A549 (cell line): ENCODE data around the gene PRKAR2B. TPM values are rescaled to one million over a fixed set of nuclear protein-coding genes. Genes with fewer than 3 reads are reported as not detected.

Experiments
- ATAC-seq, 2 experiments: fragments of 200-7000 bp in 1 of 2; fragments of >200 bp in 1 of 2; cut with Nextera tagmentation in 1 of 2; cut with Tn5 transposase in 1 of 2; 3 replicates each; pipeline versions ENCODE4 v1.8.0 to v1.9.1; 2018 to 2020; ENCODE audit warnings: mild to moderate bottlenecking in 1 of 2, moderate library complexity in 1 of 2
- CTCF ChIA-PET: fragments of 300-600 bp; sonication (Branson Sonifier 250); formaldehyde crosslinking; extraction: SDS; loops from one replicate; lab custom pipeline; 2021; ENCODE audit warnings: antibody characterized with exemption, inconsistent platforms; lab: Yijun Ruan, JAX
- POLR2A ChIA-PET: fragments of 350-600 bp; formaldehyde crosslinking; extraction: SDS; loops from one replicate; lab custom pipeline; 2021; ENCODE audit warnings: antibody characterized with exemption, inconsistent platforms; lab: Yijun Ruan, JAX
- DNase-seq, 2 experiments: peaks; one replicate each; pipeline versions ENCODE4 v3.0.0 to v3.0.0-alpha.2; 2011 to 2016; ENCODE audit warnings: low read depth in 1 of 2, low spot score in 1 of 2
- FAIRE-seq: peaks from 2 replicates; lab custom pipeline; 2011; peaks lifted over from hg19 to GRCh38; lab: Jason Lieb, UNC
- H3K27ac ChIP-seq, 2 experiments: fragments of >200 bp; sonication (Bioruptor Twin); formaldehyde crosslinking; 3 replicates each; pipeline ENCODE4 v1.5.1; 2016 to 2017
- H3K4me1 ChIP-seq: fragments of >200 bp; sonication (Bioruptor Twin); formaldehyde crosslinking; 3 replicates; pipeline ENCODE4 v1.6.1; 2016
- H3K4me2 ChIP-seq: fragments of >200 bp; sonication (Bioruptor Twin); formaldehyde crosslinking; 3 replicates; pipeline ENCODE4 v1.6.1; 2016
- H3K4me3 ChIP-seq: fragments of >200 bp; sonication (Bioruptor Twin); formaldehyde crosslinking; 3 replicates; pipeline ENCODE4 v1.5.1; 2016
- H3K9me3 ChIP-seq: fragments of >200 bp; sonication (Bioruptor Twin); formaldehyde crosslinking; 3 replicates; pipeline ENCODE4 v1.6.1; 2016
- ATOH8 ChIP-seq: fragments of 250-450 bp; sonication (Bioruptor Pico); IDR thresholded peaks from 2 replicates; pipeline ENCODE4 v1.5.0; 2020; ENCODE audit warnings: low read depth, mild to moderate bottlenecking, moderate library complexity
- BCL3 ChIP-seq: fragments of >200 bp; sonication (Bioruptor Twin); formaldehyde crosslinking; IDR thresholded peaks from 3 replicates; pipeline ENCODE4 v1.6.1; 2016
- BHLHE40 ChIP-seq: IDR thresholded peaks from 2 replicates; pipeline ENCODE4 v1.6.1; 2012; ENCODE audit warnings: low read depth, low read length, inconsistent platforms
- CHD4 ChIP-seq: fragments of 200-600 bp; sonication (generic); IDR thresholded peaks from 2 replicates; pipeline ENCODE4 v1.6.1; 2016; ENCODE audit warnings: antibody characterized with exemption, mild to moderate bottlenecking, borderline replicate concordance
- EHF ChIP-seq: fragments of 250-450 bp; sonication (Bioruptor Pico); IDR thresholded peaks from 2 replicates; pipeline ENCODE4 v1.5.0; 2020; ENCODE audit warnings: mild to moderate bottlenecking
- EHMT2 ChIP-seq: fragments of 200-600 bp; sonication (generic); IDR thresholded peaks from 2 replicates; pipeline ENCODE4 v1.6.1; 2016; ENCODE audit warnings: antibody characterized with exemption, low read depth, mild to moderate bottlenecking, moderate library complexity
- ESRRA ChIP-seq: fragments of 150-350 bp; IDR thresholded peaks from 2 replicates; pipeline ENCODE4 v1.6.1; 2014; ENCODE audit warnings: mild to moderate bottlenecking, low read length, borderline replicate concordance
- FOXS1 ChIP-seq: fragments of 250-450 bp; sonication (Bioruptor Pico); IDR thresholded peaks from 2 replicates; pipeline ENCODE4 v1.5.0; 2020; ENCODE audit warnings: mild to moderate bottlenecking, moderate library complexity
- GATA3 ChIP-seq: IDR thresholded peaks from 2 replicates; pipeline ENCODE4 v1.6.1; 2012; ENCODE audit warnings: borderline replicate concordance
- HOXA7 ChIP-seq: fragments of 250-450 bp; sonication (Bioruptor Pico); IDR thresholded peaks from 2 replicates; pipeline ENCODE4 v1.5.0; 2020; ENCODE audit warnings: mild to moderate bottlenecking, moderate library complexity
- HOXB13 ChIP-seq: fragments of 250-450 bp; sonication (Bioruptor Pico); IDR thresholded peaks from 2 replicates; pipeline ENCODE4 v1.5.0; 2020; ENCODE audit warnings: low read depth, mild to moderate bottlenecking, moderate library complexity
- KDM1A ChIP-seq: fragments of 200-600 bp; sonication (generic); IDR thresholded peaks from 2 replicates; pipeline ENCODE4 v1.6.1; 2016; ENCODE audit warnings: low read depth, mild to moderate bottlenecking
- MAFK ChIP-seq: fragments of 450-650 bp; IDR thresholded peaks from 2 replicates; pipeline ENCODE4 v1.6.1; 2014; ENCODE audit not compliant: partially characterized antibody
- MAZ ChIP-seq: fragments of 150-350 bp; IDR thresholded peaks from 2 replicates; pipeline ENCODE4 v1.6.1; 2014; ENCODE audit warnings: antibody characterized with exemption, low read depth, low read length, borderline replicate concordance
- NFE2L2 ChIP-seq: fragments of 150-350 bp; conservative IDR thresholded peaks from 2 replicates; pipeline ENCODE4 v1.6.1; 2014; ENCODE audit warnings: low read length
- NPAS2 ChIP-seq: fragments of 250-450 bp; sonication (Bioruptor Pico); IDR thresholded peaks from 2 replicates; pipeline ENCODE4 v1.8.0; 2022; ENCODE audit warnings: mild to moderate bottlenecking, moderate library complexity, borderline replicate concordance
- NR3C1 ChIP-seq: fragments of >200 bp; sonication (Bioruptor Twin); formaldehyde crosslinking; IDR thresholded peaks from 3 replicates; pipeline ENCODE4 v1.6.1; 2017
- PHF8 ChIP-seq: fragments of 200-600 bp; sonication (generic); IDR thresholded peaks from 2 replicates; pipeline ENCODE4 v1.6.1; 2016; ENCODE audit warnings: low read depth, mild to moderate bottlenecking, antibody characterized with exemption, moderate library complexity, borderline replicate concordance
- POLR2A ChIP-seq: IDR thresholded peaks from 2 replicates; pipeline ENCODE4 v1.6.1; 2012; ENCODE audit warnings: mild to moderate bottlenecking, low read length
- POLR2AphosphoS2 ChIP-seq: conservative IDR thresholded peaks from 2 replicates; pipeline ENCODE4 v1.6.1; 2012; ENCODE audit warnings: low read length, improper control_type of control experiment, inconsistent platforms
- RAD21 ChIP-seq, 2 experiments: fragments of >200 bp in 1 of 2; sonication (Bioruptor Twin) in 1 of 2; formaldehyde crosslinking in 1 of 2; IDR thresholded peaks in 1 of 2; conservative IDR thresholded peaks in 1 of 2; 2 replicates in 1 of 2; 3 replicates in 1 of 2; pipeline ENCODE4 v1.6.1; 2012 to 2018; ENCODE audit warnings: inconsistent platforms in 1 of 2
- RARB ChIP-seq: fragments of 250-450 bp; sonication (Bioruptor Pico); IDR thresholded peaks from 2 replicates; pipeline ENCODE4 v1.8.0; 2021; ENCODE audit warnings: mild to moderate bottlenecking, moderate library complexity
- RCOR1 ChIP-seq: fragments of 150-350 bp; IDR thresholded peaks from 2 replicates; pipeline ENCODE4 v1.6.1; 2014; ENCODE audit warnings: antibody characterized with exemption, low read length, low read depth
- RFX5 ChIP-seq: fragments of 450-650 bp; IDR thresholded peaks from 2 replicates; pipeline ENCODE4 v1.7.1; 2014; ENCODE audit warnings: antibody characterized with exemption, mild to moderate bottlenecking, moderate library complexity
- RNF2 ChIP-seq: fragments of 200-600 bp; sonication (generic); IDR thresholded peaks from 2 replicates; pipeline ENCODE4 v1.6.1; 2016; ENCODE audit warnings: low read depth, mild to moderate bottlenecking, antibody characterized with exemption, moderate library complexity, borderline replicate concordance
- SMC3 ChIP-seq: fragments of >200 bp; sonication (Bioruptor Twin); formaldehyde crosslinking; IDR thresholded peaks from 3 replicates; pipeline ENCODE4 v1.6.1; 2018; ENCODE audit warnings: inconsistent platforms
- SREBF2 ChIP-seq: fragments of 450-650 bp; IDR thresholded peaks from 2 replicates; pipeline ENCODE4 v1.6.1; 2014; ENCODE audit warnings: mild to moderate bottlenecking, moderate library complexity
- TP53 ChIP-seq: fragments of 250-450 bp; sonication (Bioruptor Pico); IDR thresholded peaks from 2 replicates; pipeline ENCODE4 v1.5.0; 2021; ENCODE audit warnings: mild to moderate bottlenecking, moderate library complexity
- USF2 ChIP-seq: fragments of 450-650 bp; IDR thresholded peaks from 2 replicates; pipeline ENCODE4 v1.6.1; 2014; ENCODE audit warnings: antibody characterized with exemption
- ZC3H11A ChIP-seq: fragments of 450-650 bp; IDR thresholded peaks from 2 replicates; pipeline ENCODE4 v1.6.1; 2014; ENCODE audit warnings: antibody characterized with exemption, mild to moderate bottlenecking
- ZNF302 ChIP-seq: fragments of 250-450 bp; sonication (Bioruptor Pico); IDR thresholded peaks from 2 replicates; pipeline ENCODE4 v1.9.0; 2021; ENCODE audit warnings: inconsistent platforms, mild to moderate bottlenecking, moderate library complexity
- WGBS: methylation state at CpG from one replicate; pipeline ENCODE4 v1.1.6; 2017; ENCODE audit errors: missing lambda C conversion rate; 5-methylcytosine and 5-hydroxymethylcytosine counted together
- polyA plus RNA-seq, 4 experiments: library from polyadenylated mRNA; depleted of rRNA in 3 of 4; stranded (reverse); fragments of >200 nt; fragmentation: RNase III in 1 of 4; extraction: RNeasy Plus Mini Kit Qiagen cat#74134 plus additional on column Dnase treatment in 1 of 4; gene quantifications; 2 replicates in 3 of 4; 3 replicates in 1 of 4; pipeline ENCODE4 v1.2.3, GENCODE V29; 2011 to 2017

Gene PRKAR2B
- polyA plus RNA-seq, 2 of the 4 experiments (the other 2 are of a cell fraction) = 3.6 to 4.4 TPM

GRCh38 chr7:107190090-107190489, 145.6 kb downstream of the PRKAR2B start:
- CTCF ChIA-PET = interaction anchor here (1.0 to 2.2 kb wide), 2 partner anchors 11 to 21 kb away, joined by 3 to 8 read pairs; partner anchors contain the start of gene HBP1
- TF ChIP-seq MAFK (peak; percentile 75), HOXA7 (CRISPR knock-in tag) (no peak)
- Histone ChIP-seq H3K4me3 (no peak overlapping the region), H3K27ac (no peak overlapping the region), H3K4me2 (no peak overlapping the region), H3K9me3 (no peaks in the 10 kb centered on the region), H3K4me1 (peaks cover 15% of the 10 kb centered on the region)
- POLR2A ChIA-PET = no interaction called here
- ATAC-seq (no peak), DNase-seq (no peak), FAIRE-seq (no peak)
- 95% methylated on average over 2 of the region's 2 CpGs for WGBS

GRCh38 chr7:107194052-107194451, 149.5 kb downstream of the PRKAR2B start:
- ATAC-seq (no peak), FAIRE-seq (no peak), DNase-seq (no peak)
- ChIA-PET POLR2A (interaction anchor here (1.1 to 1.5 kb wide), 2 partner anchors 25 to 549 kb away, joined by 4 read pairs; partner anchors contain the start of gene HBP1), CTCF (interaction anchor here (0.6 to 1.8 kb wide), 10 partner anchors 8 to 686 kb away, joined by 3 to 5 read pairs (median 3); no protein-coding TSS in a partner anchor)
- Histone ChIP-seq H3K27ac (no peak overlapping the region), H3K9me3 (no peaks in the 10 kb centered on the region), H3K4me1 (no peaks in the 10 kb centered on the region), H3K4me2 (no peak overlapping the region), H3K4me3 (no peak overlapping the region)
- TF ChIP-seq SMC3 (no peak), TP53 (CRISPR knock-in tag) (no peak), PHF8 (no peak), ESRRA (no peak), SREBF2 (no peak), FOXS1 (no peak), RAD21 (conservative IDR thresholded peaks at IDR 0.05 in 1 of 2, IDR thresholded peaks at IDR 0.05 in 1 of 2) (no peak), RFX5 (no peak), ATOH8 (CRISPR knock-in tag) (no peak), POLR2A (no peak), EHMT2 (no peak), NPAS2 (no peak), NR3C1 (no peak), RARB (no peak), ZNF302 (CRISPR knock-in tag) (no peak), POLR2AphosphoS2 (no peak), RCOR1 (no peak), KDM1A (no peak)
- 95% methylated on average over 1 of the region's 1 CpG for WGBS

- no peak overlapping the region for H3K4me3 ChIP-seq
- no peak for FAIRE-seq
- ChIA-PET CTCF (interaction anchor here (0.7 kb wide), 1 partner anchor 50 kb away, joined by 3 read pairs; no protein-coding TSS in a partner anchor), POLR2A (no interaction called here)
- H3K9me3 ChIP-seq = no peaks in the 10 kb centered on the region
- H3K4me1 ChIP-seq = no peaks in the 10 kb centered on the region
- no peak for TF ChIP-seq PHF8
- TF ChIP-seq NFE2L2 = no peak
- TF ChIP-seq TP53 (CRISPR knock-in tag) = no peak
- TF ChIP-seq GATA3 = no peak
- TF ChIP-seq MAZ = no peak
- no peak for TF ChIP-seq RNF2
- no peak for TF ChIP-seq CHD4
- no peak for TF ChIP-seq BCL3
- no peak for TF ChIP-seq ZC3H11A
- TF ChIP-seq RARB = no peak
- no peak for TF ChIP-seq BHLHE40
- TF ChIP-seq SREBF2 = no peak
- no peak for TF ChIP-seq EHF (CRISPR knock-in tag)
- no peak for TF ChIP-seq USF2
- TF ChIP-seq POLR2A = no peak
- TF ChIP-seq RCOR1 = no peak
- TF ChIP-seq HOXB13 (CRISPR knock-in tag) = no peak
- TF ChIP-seq, all 56 proteins: peak for 0
- Histone ChIP-seq H3K27ac (no peak overlapping the region), H3K4me2 (no peak overlapping the region)
- no peak for ATAC-seq
- no peak for DNase-seq
- 90% methylated on average over 10 of the region's 10 CpGs for WGBS
Measured at GRCh38 chr7:107196834-107197610, 152.5 kb downstream of the PRKAR2B start.
